WTC11 (cell line): Measurements from ENCODE around the gene OR10P1. TPM values are rescaled to one million over a fixed set of nuclear protein-coding genes. Genes with fewer than 3 reads are reported as not detected.

Experiments used
- ATAC-seq: fragments of 200-7000 bp; cut with Tn5 transposase; 2 replicates; pipeline ENCODE4 v1.10.0; 2021; ENCODE audit warnings: mild to moderate bottlenecking, moderate library complexity
- CTCF ChIA-PET: fragments of 300-600 bp; sonication (Branson Sonifier 250); formaldehyde crosslinking; loops from one replicate; lab custom pipeline; 2021; ENCODE audit warnings: antibody characterized with exemption; lab: Charles Lee
- POLR2A ChIA-PET: fragments of 350-600 bp; sonication (Branson Sonifier 250); formaldehyde crosslinking; loops from one replicate; lab custom pipeline; 2021; ENCODE audit warnings: antibody characterized with exemption; lab: Charles Lee
- DNase-seq: peaks from one replicate; pipeline ENCODE4 v3.0.0; 2021; ENCODE audit warnings: low spot score
- H3K27ac Mint-ChIP-seq: 2 replicates; pipeline ENCODE4 v1.8.0; 2021; ENCODE audit warnings: mixed read lengths
- H3K27me3 Mint-ChIP-seq: 2 replicates; pipeline ENCODE4 v1.8.0; 2021; ENCODE audit warnings: low read depth, mild to moderate bottlenecking, moderate library complexity, mixed read lengths
- H3K36me3 Mint-ChIP-seq: 2 replicates; pipeline ENCODE4 v1.8.0; 2021; ENCODE audit warnings: mixed read lengths
- H3K4me1 Mint-ChIP-seq: 2 replicates; pipeline ENCODE4 v1.8.0; 2022; ENCODE audit warnings: mixed read lengths
- H3K4me3 Mint-ChIP-seq: 2 replicates; pipeline ENCODE4 v1.8.0; 2021; ENCODE audit warnings: mild to moderate bottlenecking, moderate library complexity, mixed read lengths
- H3K9me3 Mint-ChIP-seq: 2 replicates; pipeline ENCODE4 v1.8.0; 2021; ENCODE audit warnings: mixed read lengths
- AFF4 ChIP-seq: sonication (generic); formaldehyde crosslinking; IDR thresholded peaks from 2 replicates; pipeline ENCODE4 v1.8.1; 2023; ENCODE audit warnings: mild to moderate bottlenecking, missing genetic modification reagents, borderline replicate concordance
- E2F4 ChIP-seq: sonication (generic); formaldehyde crosslinking; IDR thresholded peaks from 2 replicates; pipeline ENCODE4 v1.8.1; 2022; ENCODE audit warnings: low read depth, mild to moderate bottlenecking, moderate library complexity, missing genetic modification reagents, borderline replicate concordance
- ELF4 ChIP-seq: sonication (generic); formaldehyde crosslinking; IDR thresholded peaks from 2 replicates; pipeline ENCODE4 v1.8.1; 2022; ENCODE audit warnings: low read depth, mild to moderate bottlenecking, moderate library complexity, missing genetic modification reagents
- FOXJ3 ChIP-seq: sonication (generic); formaldehyde crosslinking; IDR thresholded peaks from 2 replicates; pipeline ENCODE4 v1.9.0; 2021; ENCODE audit warnings: missing genetic modification reagents, mild to moderate bottlenecking, borderline replicate concordance
- GABPB1 ChIP-seq: sonication (generic); formaldehyde crosslinking; IDR thresholded peaks from 2 replicates; pipeline ENCODE4 v1.8.1; 2023; ENCODE audit warnings: mild to moderate bottlenecking, missing genetic modification reagents
- NFYB ChIP-seq: sonication (generic); formaldehyde crosslinking; conservative IDR thresholded peaks from 2 replicates; pipeline ENCODE4 v1.8.0; 2022; ENCODE audit warnings: low read depth, missing genetic modification reagents
- OVOL2 ChIP-seq: fragments of 250-450 bp; sonication (Bioruptor Pico); IDR thresholded peaks from 2 replicates; pipeline ENCODE4 v1.9.0; 2021; ENCODE audit warnings: mild to moderate bottlenecking, borderline replicate concordance
- PRDM15 ChIP-seq: sonication (generic); formaldehyde crosslinking; IDR thresholded peaks from 2 replicates; pipeline ENCODE4 v1.8.0; 2022; ENCODE audit warnings: missing genetic modification reagents
- PREB ChIP-seq: sonication (generic); formaldehyde crosslinking; IDR thresholded peaks from 2 replicates; pipeline ENCODE4 v1.8.1; 2022; ENCODE audit warnings: mild to moderate bottlenecking, missing genetic modification reagents, moderate library complexity, borderline replicate concordance
- RELA ChIP-seq: sonication (generic); formaldehyde crosslinking; IDR thresholded peaks from 2 replicates; pipeline ENCODE4 v1.8.1; 2022; ENCODE audit warnings: missing genetic modification reagents, mild to moderate bottlenecking, borderline replicate concordance
- TCF7 ChIP-seq: sonication (generic); formaldehyde crosslinking; IDR thresholded peaks from 2 replicates; pipeline ENCODE4 v1.8.0; 2022; ENCODE audit warnings: mild to moderate bottlenecking, low read depth, missing genetic modification reagents, moderate library complexity
- TEAD4 ChIP-seq: sonication (generic); formaldehyde crosslinking; IDR thresholded peaks from 2 replicates; pipeline ENCODE4 v1.8.0; 2022; ENCODE audit warnings: mild to moderate bottlenecking, missing genetic modification reagents
- TP53 ChIP-seq: sonication (generic); formaldehyde crosslinking; IDR thresholded peaks from 2 replicates; pipeline ENCODE4 v1.8.1; 2023; ENCODE audit warnings: mild to moderate bottlenecking, missing genetic modification reagents
- ZNF281 ChIP-seq: sonication (generic); formaldehyde crosslinking; IDR thresholded peaks from 2 replicates; pipeline ENCODE4 v1.8.0; 2023; ENCODE audit warnings: mild to moderate bottlenecking, missing genetic modification reagents
- ZNF423 ChIP-seq: fragments of 250-450 bp; sonication (Bioruptor Pico); IDR thresholded peaks from 2 replicates; pipeline ENCODE4 v2.1.2; 2022; ENCODE audit warnings: mild to moderate bottlenecking, moderate library complexity
- ZNF512 ChIP-seq: sonication (generic); formaldehyde crosslinking; IDR thresholded peaks from 2 replicates; pipeline ENCODE4 v1.8.1; 2022; ENCODE audit warnings: missing genetic modification reagents, borderline replicate concordance
- ZNF671 ChIP-seq: fragments of 250-450 bp; sonication (Bioruptor Pico); IDR thresholded peaks from 2 replicates; pipeline ENCODE4 v1.8.0; 2021; ENCODE audit warnings: mild to moderate bottlenecking
- ZSCAN18 ChIP-seq: fragments of 250-450 bp; sonication (Bioruptor Pico); IDR thresholded peaks from 2 replicates; pipeline ENCODE4 v2.1.2; 2022; ENCODE audit warnings: mild to moderate bottlenecking, moderate library complexity
- total RNA-seq: library from RNA; stranded (reverse); gene quantifications from 3 replicates; pipeline ENCODE4 v1.2.3, GENCODE V29; 2021

Gene OR10P1
- total RNA-seq, 1 experiment from 2014 or later: not detected

GRCh38 chr12:55607821-55608594, 28.7 kb upstream of the OR10P1 start (continued):
- no peak for TF ChIP-seq AFF4 (CRISPR knock-in tag)

- Mint-ChIP-seq H3K4me3 (no peak overlapping the region), H3K36me3 (peaks cover 10% of the 10 kb centered on the region; the same call in 1 of the 2 replicates)
- no peak for DNase-seq
- TF ChIP-seq ZNF512 (CRISPR knock-in tag) (no peak), TP53 (no peak), ZSCAN18 (CRISPR knock-in tag) (no peak), ELF4 (no peak), FOXJ3 (CRISPR knock-in tag) (no peak), PRDM15 (no peak), TCF7 (CRISPR knock-in tag) (no peak), ZNF423 (CRISPR knock-in tag) (no peak), NFYB (CRISPR knock-in tag) (no peak), TEAD4 (CRISPR knock-in tag) (no peak), GABPB1 (CRISPR knock-in tag) (no peak), RELA (CRISPR knock-in tag) (no peak), E2F4 (CRISPR knock-in tag) (no peak), ZNF281 (CRISPR knock-in tag) (no peak), OVOL2 (CRISPR knock-in tag) (no peak), PREB (no peak), ZNF671 (CRISPR knock-in tag) (no peak)
- TF ChIP-seq, all 79 proteins: peak for 0
- Mint-ChIP-seq H3K9me3 (peaks cover 36% of the 10 kb centered on the region), H3K27me3 (peaks cover 15% of the 10 kb centered on the region), H3K27ac (no peak overlapping the region), H3K4me1 (0 out of 2 replicates have a peak, but pooled peaks cover 3% of the 10 kb centered on the region)
- POLR2A ChIA-PET: no interaction called here
- ATAC-seq: no peak
- CTCF ChIA-PET: no interaction called here
Measured at GRCh38 chr12:55610598-55610997, 26.1 kb upstream of the OR10P1 start.
